AG09309 (cell line): ENCODE results near the gene TREM2.

ENCODE experiments used
- DNase-seq: peaks from one replicate; pipeline ENCODE4 v3.0.0-alpha.2; 2010; ENCODE audit warnings: low read depth
- H3K4me3 ChIP-seq: 2 replicates; pipeline ENCODE4 v1.5.1; 2011; ENCODE audit warnings: mild to moderate bottlenecking, low read depth, low read length, moderate library complexity; ENCODE audit not compliant: control insufficient read depth
- TF ChIP-seq, protein P1 (sequence below): IDR thresholded peaks from 2 replicates; pipeline ENCODE4 v1.5.1; 2011; ENCODE audit warnings: mild to moderate bottlenecking, low read depth, low read length, inconsistent platforms; ENCODE audit not compliant: insufficient read depth, control insufficient read depth; ENCODE audit errors: missing control alignments

TREM2 gene

GRCh38 chr6:41162687-41163418, at the start of gene TREM2:
TREM2 (minus strand) TSS chr6:41163116; CDS start chr6:41163082, 34 bp downstream.
- TF ChIP-seq, protein P1, sequence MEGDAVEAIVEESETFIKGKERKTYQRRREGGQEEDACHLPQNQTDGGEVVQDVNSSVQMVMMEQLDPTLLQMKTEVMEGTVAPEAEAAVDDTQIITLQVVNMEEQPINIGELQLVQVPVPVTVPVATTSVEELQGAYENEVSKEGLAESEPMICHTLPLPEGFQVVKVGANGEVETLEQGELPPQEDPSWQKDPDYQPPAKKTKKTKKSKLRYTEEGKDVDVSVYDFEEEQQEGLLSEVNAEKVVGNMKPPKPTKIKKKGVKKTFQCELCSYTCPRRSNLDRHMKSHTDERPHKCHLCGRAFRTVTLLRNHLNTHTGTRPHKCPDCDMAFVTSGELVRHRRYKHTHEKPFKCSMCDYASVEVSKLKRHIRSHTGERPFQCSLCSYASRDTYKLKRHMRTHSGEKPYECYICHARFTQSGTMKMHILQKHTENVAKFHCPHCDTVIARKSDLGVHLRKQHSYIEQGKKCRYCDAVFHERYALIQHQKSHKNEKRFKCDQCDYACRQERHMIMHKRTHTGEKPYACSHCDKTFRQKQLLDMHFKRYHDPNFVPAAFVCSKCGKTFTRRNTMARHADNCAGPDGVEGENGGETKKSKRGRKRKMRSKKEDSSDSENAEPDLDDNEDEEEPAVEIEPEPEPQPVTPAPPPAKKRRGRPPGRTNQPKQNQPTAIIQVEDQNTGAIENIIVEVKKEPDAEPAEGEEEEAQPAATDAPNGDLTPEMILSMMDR: no peak
- H3K4me3 ChIP-seq: no peak within 1 kb of the TSS
- DNase-seq: no peak

GRCh38 chr6:41209547-41210320, 46.8 kb upstream of the TREM2 start:
- DNase-seq: no peak
- TF ChIP-seq, protein P1: no peak
- H3K4me3 ChIP-seq: no peak overlapping the region

- TF ChIP-seq, protein P1: no peak
- no peak for DNase-seq
- no peak overlapping the region for H3K4me3 ChIP-seq
Measured at GRCh38 chr6:41208439-41209106, 45.7 kb upstream of the TREM2 start.

DNA sequence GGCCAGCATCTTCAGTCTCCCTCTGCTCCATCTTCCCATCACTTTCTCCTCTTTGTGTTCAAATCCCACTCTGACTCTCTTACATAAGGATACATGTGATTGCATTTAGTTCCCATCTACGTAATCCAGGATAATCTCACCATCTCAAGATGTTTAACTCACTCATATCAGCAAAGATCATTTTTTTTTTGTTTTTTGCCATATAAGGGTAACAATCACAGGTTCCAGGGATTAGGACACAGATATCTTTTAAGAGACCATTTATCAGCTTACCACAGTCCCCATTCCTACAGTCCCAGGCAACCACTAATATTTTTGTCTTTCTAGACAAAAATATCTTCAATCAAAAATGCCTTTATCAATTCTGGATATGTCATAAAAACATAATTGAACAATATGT, 41.2 kb upstream of the TREM2 start:
- H3K4me3 ChIP-seq: no peak overlapping the region
- TF ChIP-seq, protein P1: no peak
- DNase-seq: no peak

GRCh38 chr6:41201764-41202173, 38.9 kb upstream of the TREM2 start:
- no peak overlapping the region for H3K4me3 ChIP-seq
- no peak for DNase-seq
- TF ChIP-seq, protein P1: no peak

GRCh38 chr6:41200901-41201763, 38.2 kb upstream of the TREM2 start, which contains the start of gene TREML2:
TREML2 (minus strand) TSS chr6:41201149; CDS start chr6:41201008, 141 bp downstream.
- no peak within 1 kb of the TSS for H3K4me3 ChIP-seq
- TF ChIP-seq, protein P1: no peak
- no peak for DNase-seq
